HG03097 (cell line): ENCODE measurements around the gene RALGAPA2.

Experiments used
- ATAC-seq: cut with Tn5 transposase; IDR thresholded peaks from one replicate; pipeline ENCODE4 v1.9.1; 2021; ENCODE audit not compliant: unreplicated experiment, low FRiP score

Gene RALGAPA2

GRCh38 chr20:20729563-20729962 lies 17.1 kb upstream of the RALGAPA2 start:
- ATAC-seq: no peak

DNA sequence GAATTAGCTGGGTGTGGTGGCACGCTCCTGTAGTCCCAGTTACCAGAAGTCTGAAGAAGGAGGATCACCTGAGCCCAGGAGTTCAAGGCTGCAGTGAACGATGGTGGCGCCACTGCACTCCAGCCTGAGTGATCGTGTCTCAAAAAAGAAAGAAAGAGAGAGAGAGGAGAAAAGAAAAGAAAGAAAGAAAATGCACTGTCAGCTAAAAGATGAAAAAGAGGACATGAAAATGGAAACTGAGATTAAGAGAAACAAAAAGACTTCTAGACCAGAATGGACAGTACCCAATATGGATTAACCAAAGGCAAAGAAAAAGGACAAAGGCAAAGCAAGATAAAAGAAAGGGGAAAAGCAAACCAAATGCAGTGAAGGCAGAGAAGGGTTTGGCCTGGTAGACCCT lies 9.0 kb upstream of the RALGAPA2 start:
- ATAC-seq: no peak

DNA sequence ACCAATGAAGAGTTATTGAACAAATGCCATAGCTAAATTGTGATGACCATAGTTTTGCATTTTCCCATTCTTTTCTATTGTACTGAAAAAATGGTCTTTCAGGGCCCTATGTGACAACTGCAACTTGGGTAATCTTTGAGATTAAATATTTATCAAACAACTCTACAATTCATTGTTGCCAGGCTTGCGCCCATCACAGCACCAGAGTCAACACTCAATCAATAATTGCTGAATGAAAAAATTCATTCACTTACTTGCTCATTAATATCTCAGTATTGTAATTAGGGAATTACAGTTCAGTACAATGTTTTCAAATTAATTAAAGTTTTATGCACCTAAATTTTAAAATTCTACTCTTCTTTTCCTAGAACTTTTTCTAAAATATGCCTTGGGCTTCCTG lies 7.7 kb upstream of the RALGAPA2 start:
- no peak for ATAC-seq

DNA sequence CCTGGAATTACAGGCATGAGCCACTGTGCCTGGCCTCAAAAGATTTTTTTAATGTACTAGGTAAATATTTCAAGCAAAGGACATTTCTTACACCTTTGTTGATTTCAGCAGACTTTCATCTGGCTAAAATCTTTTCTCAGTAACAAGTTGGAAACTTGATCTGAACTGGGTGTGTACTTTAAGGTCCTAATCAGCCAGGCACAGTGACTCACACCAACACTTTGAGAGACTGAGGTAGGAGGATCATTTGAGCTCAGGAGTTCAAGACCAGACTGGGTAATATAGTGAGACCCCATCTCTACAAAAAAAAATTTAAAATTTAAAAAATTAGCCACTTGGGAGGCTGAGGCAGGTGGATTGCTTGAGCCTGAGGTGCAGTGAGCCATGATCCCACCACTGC lies 7.0 kb upstream of the RALGAPA2 start:
- ATAC-seq: no peak

DNA sequence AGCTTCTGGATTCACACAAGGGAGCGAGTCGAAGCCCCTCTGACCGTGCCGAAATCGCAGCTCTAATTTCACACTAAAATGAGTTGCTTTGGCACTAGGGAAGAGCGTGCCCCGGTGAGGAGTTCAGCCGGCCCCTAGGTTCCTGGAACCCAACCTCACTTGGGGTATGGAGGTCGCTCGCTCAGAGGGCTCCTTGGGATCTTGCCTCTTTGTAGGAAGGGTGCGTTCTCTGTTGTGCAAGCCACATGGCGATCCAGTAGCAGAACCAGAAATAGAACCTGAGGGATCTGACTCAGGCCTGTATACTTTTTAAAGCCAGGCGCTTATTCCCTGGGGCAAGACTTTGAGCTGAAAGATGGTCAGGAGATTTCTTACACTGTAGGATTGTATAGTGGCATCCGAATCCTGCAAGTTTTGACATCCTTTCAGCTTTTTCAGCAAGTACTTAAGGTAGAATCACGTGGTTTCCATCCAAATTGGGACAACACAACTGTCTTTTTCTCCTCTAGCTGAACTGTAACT lies 861 bp upstream of the RALGAPA2 start:
- ATAC-seq: no peak

DNA sequence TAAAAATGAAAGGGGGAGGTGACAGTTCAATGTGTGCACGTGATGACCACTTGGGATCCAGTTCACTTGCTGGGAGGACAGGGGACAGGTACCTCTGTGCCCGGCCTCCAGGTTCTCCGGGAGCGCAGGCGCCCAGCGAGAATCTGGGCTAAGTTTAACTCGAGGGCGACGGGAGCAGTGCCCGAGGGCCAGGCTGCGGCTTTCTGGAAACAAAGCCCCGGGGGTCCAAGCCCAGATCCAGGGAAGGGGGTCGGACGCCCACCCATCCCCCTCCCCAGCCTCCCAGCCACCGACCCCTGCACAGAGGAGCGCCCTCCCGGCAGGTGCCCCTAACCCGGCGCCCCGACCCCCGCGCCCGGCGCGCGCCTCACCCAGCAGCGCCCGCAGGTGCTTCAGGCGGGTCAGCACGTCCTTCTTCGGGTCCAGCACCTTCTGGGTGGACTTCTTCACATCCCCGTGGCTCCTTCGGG lies 405 bp downstream of the RALGAPA2 start:
- ATAC-seq: no peak

DNA sequence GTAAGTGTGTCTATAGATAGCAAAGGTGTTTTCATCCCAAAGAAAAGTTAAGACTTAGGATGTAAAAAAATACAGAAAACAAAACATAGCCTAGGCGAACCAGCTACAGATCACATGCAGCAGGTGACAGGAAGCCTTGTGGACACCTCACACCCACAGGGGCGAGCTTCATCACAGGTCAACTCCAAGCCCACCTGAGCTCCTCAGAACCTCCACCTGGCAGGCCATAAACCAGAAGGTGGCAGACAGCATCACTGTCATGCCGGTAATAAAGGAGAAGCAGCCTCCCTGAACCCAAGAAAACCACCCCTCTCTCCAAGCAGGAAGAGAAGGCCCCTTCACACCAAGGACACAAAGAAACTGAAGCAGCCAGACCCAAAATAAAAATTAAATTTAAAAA lies 1.0 kb downstream of the RALGAPA2 start:
- no peak for ATAC-seq

DNA sequence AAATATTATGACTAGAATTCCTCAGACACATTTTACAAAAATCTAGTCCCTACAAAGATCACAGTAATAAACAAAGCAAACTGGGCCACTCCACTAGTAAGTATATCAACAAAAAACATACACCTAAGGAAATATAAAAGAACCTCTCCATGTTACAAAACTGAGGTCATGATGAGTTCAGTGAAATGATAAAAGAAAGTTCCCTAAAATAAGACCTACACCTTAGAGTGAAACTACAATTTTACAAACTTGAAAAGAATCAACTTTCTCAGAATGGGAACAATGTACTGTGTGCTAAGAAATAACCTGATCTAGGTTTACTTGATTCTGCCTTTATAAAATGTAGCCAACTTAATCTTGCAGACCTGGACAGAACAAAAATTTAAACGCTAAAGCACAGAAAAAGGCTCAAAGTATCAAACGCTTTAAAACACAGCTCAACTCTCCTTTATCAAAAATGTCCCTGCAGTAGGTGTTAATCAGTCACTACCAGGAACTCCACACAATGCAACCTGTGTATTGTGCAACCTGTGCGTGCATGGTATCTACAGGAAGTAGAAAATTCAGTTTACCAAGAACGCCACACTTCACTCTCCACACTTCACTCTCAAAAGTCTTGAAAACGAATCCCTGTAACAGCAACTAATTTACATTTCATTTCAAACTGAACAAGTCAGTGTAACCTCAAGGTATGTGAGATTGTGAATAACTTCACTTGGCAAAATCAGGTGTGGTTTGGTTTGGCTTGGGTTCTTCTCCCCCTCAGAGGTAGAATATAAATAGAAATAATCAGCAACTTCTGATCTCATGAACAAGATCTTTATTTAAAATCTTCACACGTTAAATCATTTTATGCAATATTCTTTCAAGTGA lies 1.8 kb downstream of the RALGAPA2 start:
- peak; percentile 33 for ATAC-seq

DNA sequence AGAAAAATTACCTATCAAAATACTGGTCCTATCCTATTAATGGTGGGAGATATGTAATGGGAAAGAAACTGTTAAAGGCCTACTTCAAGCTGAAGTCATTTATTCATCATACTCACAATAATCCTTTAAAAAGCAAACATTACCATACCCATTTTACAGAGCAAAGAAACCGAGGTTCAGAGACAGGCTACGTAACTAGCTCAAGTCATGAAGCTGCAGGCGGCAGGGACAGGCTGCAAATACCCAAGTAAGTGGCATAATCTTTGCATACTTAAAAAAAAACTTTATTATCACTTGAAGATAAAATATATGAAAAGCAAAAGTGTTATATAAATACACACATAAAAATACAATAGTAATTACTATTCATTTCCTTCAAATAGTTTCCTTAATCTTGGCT lies 2.6 kb downstream of the RALGAPA2 start:
- ATAC-seq: no peak

DNA sequence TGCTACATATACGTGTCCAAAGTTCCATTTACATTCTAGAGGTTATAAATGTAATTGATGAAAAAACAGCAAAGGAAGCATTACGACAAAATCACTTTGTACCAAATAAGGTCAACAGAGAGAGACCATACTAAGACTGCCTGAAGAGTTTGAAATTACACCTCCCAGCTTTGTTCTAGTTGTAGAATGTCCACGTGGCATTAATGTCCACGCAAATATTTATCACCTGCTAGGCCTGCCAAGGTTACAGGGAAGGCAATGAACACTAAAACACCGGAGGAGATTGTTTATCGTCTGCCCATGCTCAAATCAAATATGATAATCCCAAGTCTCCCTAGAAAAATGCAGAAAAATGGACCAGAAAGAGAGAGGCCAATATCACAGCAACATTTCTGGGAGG lies 6.2 kb downstream of the RALGAPA2 start:
- ATAC-seq: no peak

GRCh38 chr20:20702330-20703245 lies 9.9 kb downstream of the RALGAPA2 start:
- no peak for ATAC-seq

GRCh38 chr20:20699917-20700316 lies 12.5 kb downstream of the RALGAPA2 start:
- no peak for ATAC-seq

GRCh38 chr20:20699144-20699543 lies 13.3 kb downstream of the RALGAPA2 start:
- no peak for ATAC-seq

DNA sequence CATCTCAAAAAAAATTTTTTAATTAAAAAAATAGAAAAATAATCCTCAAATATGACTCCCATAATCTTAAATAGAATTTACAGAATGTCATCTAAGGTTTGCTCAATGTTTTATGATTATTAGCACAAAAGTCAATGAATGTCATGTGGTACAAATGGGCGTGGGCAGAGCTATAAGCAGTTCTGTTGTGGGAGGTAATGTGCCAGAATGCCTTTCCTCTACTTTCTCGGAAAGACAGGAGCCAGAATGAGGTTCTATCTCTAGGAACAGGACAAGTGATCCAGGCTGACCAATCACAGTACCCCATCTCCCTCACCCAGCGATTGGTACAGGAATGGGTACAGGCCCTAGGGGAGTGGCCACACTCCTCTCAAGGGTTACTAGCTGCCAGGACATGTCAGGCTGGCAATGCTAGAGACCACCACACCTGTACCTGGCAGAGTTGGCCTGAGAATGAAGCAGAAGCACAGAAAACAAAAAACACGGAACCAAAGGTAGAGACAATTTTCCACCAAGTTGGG lies 15.1 kb downstream of the RALGAPA2 start:
- ATAC-seq: no peak

- ATAC-seq: no peak
Observed at GRCh38 chr20:20695250-20695816, 17.1 kb downstream of the RALGAPA2 start.

DNA sequence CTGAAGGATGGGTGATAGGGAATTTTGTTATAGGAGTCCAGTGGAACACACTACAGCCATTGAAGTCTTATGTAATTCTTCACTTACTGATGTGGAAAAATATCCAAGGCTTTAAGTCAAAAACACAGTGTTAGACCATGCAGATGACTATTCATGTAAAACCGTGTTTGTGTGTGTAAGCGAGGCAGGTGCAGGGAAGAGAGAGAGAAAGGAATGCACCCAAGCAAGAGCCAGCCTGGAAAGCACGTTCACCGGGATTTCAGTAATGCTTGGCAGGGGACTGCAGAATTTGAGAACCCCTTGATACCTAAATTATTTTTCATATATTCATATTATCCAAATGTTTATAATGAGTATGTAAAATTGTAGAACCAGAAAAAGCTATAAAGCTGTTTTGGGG lies 17.9 kb downstream of the RALGAPA2 start:
- no peak for ATAC-seq

DNA sequence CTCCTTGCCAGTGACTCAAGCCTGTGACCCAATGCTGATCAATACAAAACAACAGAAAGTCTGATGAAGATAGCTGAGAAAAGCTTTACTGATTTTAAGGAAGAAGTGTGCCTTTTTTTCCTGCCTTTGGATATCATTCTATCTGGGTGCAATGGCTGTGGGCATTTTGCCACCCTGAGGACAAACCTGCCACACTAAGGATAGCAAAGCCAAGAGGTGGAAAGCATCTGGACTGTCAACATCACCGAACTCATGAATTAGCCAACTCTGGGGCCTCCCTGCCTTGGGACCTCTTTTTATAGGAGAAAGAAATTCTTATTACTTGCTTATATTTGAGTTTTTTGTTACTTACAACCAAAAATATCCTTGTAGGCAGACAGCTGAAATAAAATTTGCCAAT lies 19.9 kb downstream of the RALGAPA2 start:
- no peak for ATAC-seq

- ATAC-seq: no peak
Observed at GRCh38 chr20:20691477-20692235, 20.8 kb downstream of the RALGAPA2 start.

GRCh38 chr20:20690676-20691476 lies 21.6 kb downstream of the RALGAPA2 start:
- ATAC-seq: no peak
